Measurements from ENCODE around the gene CXorf38. TPM values are rescaled to one million over a fixed set of nuclear protein-coding genes. Genes with fewer than 3 reads are reported as not detected.

The CXorf38 gene
- total and polyA plus RNA-seq, 2 donors (not counting 1 experiment from before 2014, with no cell fraction given), result 12.4 to 14.7 TPM

GRCh38 chrX:40663078-40663740, 15.8 kb upstream of the CXorf38 start:
- no peak overlapping the region for H3K27ac ChIP-seq (ENCODE audit: insufficient read depth, low read length)
- DNase-seq (ENCODE audit: low read depth in 2 of 2), result no peak

GRCh38 chrX:40661489-40661888, 14.1 kb upstream of the CXorf38 start:
- no peak for DNase-seq (ENCODE audit: low read depth in 2 of 2)
- TF ChIP-seq EZH2 (IDR thresholded peaks at IDR 0.05; ENCODE audit: low read length, missing control alignments) (no peak), CTCF (conservative IDR thresholded peaks at IDR 0.05 in 1 of 2, IDR thresholded peaks at IDR 0.05 in 1 of 2; ENCODE audit: low read depth in 1 of 2, low read length in 2 of 2) (no peak)

More at GRCh38 chrX:40663078-40663740, 15.8 kb upstream of the CXorf38 start:
- H3K4me1 ChIP-seq (ENCODE audit: control insufficient read depth, extremely low read depth, insufficient read depth, low read length), result no peaks in the 10 kb centered on the region
- H2AFZ ChIP-seq (ENCODE audit: low read length), result no peak overlapping the region
- no peak overlapping the region for H3K4me2 ChIP-seq (ENCODE audit: extremely low read depth, insufficient read depth, low read length)
- no peaks in the 10 kb centered on the region for H3K9me3 ChIP-seq (ENCODE audit: control insufficient read depth, insufficient read depth, low read depth, low read length)
- no peaks in the 10 kb centered on the region for H3K79me2 ChIP-seq (ENCODE audit: control insufficient read depth, insufficient read depth, low read length)
- peaks cover 2% of the 10 kb centered on the region for H3K36me3 ChIP-seq (ENCODE audit: control insufficient read depth, insufficient read depth, low read length)
- H3K27me3 ChIP-seq (ENCODE audit: control insufficient read depth, insufficient read depth, low read length), result no peaks in the 10 kb centered on the region
- H3K9ac ChIP-seq (ENCODE audit: insufficient read depth, low read length), result no peak overlapping the region
- no peaks in the 10 kb centered on the region for H4K20me1 ChIP-seq (ENCODE audit: control insufficient read depth, extremely low read depth, insufficient read depth, low read length)
- TF ChIP-seq CTCF (conservative IDR thresholded peaks at IDR 0.05 in 1 of 2, IDR thresholded peaks at IDR 0.05 in 1 of 2; ENCODE audit: low read depth in 1 of 2, low read length in 2 of 2) (no peak), EZH2 (IDR thresholded peaks at IDR 0.05; ENCODE audit: low read length, missing control alignments) (no peak)
- no peak overlapping the region for H3K4me3 ChIP-seq (replicated peaks in 1 of 4; ENCODE audit: control extremely low read depth in 1 of 4, insufficient read depth in 1 of 4, low read depth in 3 of 4, low read length in 4 of 4)

GRCh38 chrX:40660381-40660780, 13.0 kb upstream of the CXorf38 start:
- no peak overlapping the region for H3K27ac ChIP-seq (ENCODE audit: insufficient read depth, low read length)
- H3K9me3 ChIP-seq (ENCODE audit: control insufficient read depth, insufficient read depth, low read depth, low read length), result no peaks in the 10 kb centered on the region
- H3K36me3 ChIP-seq (ENCODE audit: control insufficient read depth, insufficient read depth, low read length), result peaks cover 2% of the 10 kb centered on the region
- DNase-seq (ENCODE audit: low read depth in 2 of 2), result no peak
- no peaks in the 10 kb centered on the region for H4K20me1 ChIP-seq (ENCODE audit: control insufficient read depth, extremely low read depth, insufficient read depth, low read length)
- H3K9ac ChIP-seq (ENCODE audit: insufficient read depth, low read length), result no peak overlapping the region
- H3K4me1 ChIP-seq (ENCODE audit: control insufficient read depth, extremely low read depth, insufficient read depth, low read length), result no peaks in the 10 kb centered on the region
- no peaks in the 10 kb centered on the region for H3K27me3 ChIP-seq (ENCODE audit: control insufficient read depth, insufficient read depth, low read length)
- no peaks in the 10 kb centered on the region for H3K79me2 ChIP-seq (ENCODE audit: control insufficient read depth, insufficient read depth, low read length)
- no peak overlapping the region for H2AFZ ChIP-seq (ENCODE audit: low read length)
- H3K4me2 ChIP-seq (ENCODE audit: extremely low read depth, insufficient read depth, low read length), result no peak overlapping the region
- TF ChIP-seq EZH2 (IDR thresholded peaks at IDR 0.05; ENCODE audit: low read length, missing control alignments) (no peak), CTCF (conservative IDR thresholded peaks at IDR 0.05 in 1 of 2, IDR thresholded peaks at IDR 0.05 in 1 of 2; ENCODE audit: low read depth in 1 of 2, low read length in 2 of 2) (no peak)
- H3K4me3 ChIP-seq (replicated peaks in 1 of 4; ENCODE audit: control extremely low read depth in 1 of 4, insufficient read depth in 1 of 4, low read depth in 3 of 4, low read length in 4 of 4), result no peak overlapping the region

More at GRCh38 chrX:40661489-40661888, 14.1 kb upstream of the CXorf38 start:
- Histone ChIP-seq H3K4me3 (replicated peaks in 1 of 4; ENCODE audit: control extremely low read depth in 1 of 4, insufficient read depth in 1 of 4, low read depth in 3 of 4, low read length in 4 of 4) (no peak overlapping the region), H2AFZ (ENCODE audit: low read length) (no peak overlapping the region), H3K36me3 (ENCODE audit: control insufficient read depth, insufficient read depth, low read length) (peaks cover 2% of the 10 kb centered on the region), H4K20me1 (ENCODE audit: control insufficient read depth, extremely low read depth, insufficient read depth, low read length) (no peaks in the 10 kb centered on the region), H3K27ac (ENCODE audit: insufficient read depth, low read length) (no peak overlapping the region), H3K4me2 (ENCODE audit: extremely low read depth, insufficient read depth, low read length) (no peak overlapping the region), H3K4me1 (ENCODE audit: control insufficient read depth, extremely low read depth, insufficient read depth, low read length) (no peaks in the 10 kb centered on the region), H3K27me3 (ENCODE audit: control insufficient read depth, insufficient read depth, low read length) (no peaks in the 10 kb centered on the region), H3K9me3 (ENCODE audit: control insufficient read depth, insufficient read depth, low read depth, low read length) (no peaks in the 10 kb centered on the region), H3K9ac (ENCODE audit: insufficient read depth, low read length) (no peak overlapping the region), H3K79me2 (ENCODE audit: control insufficient read depth, insufficient read depth, low read length) (no peaks in the 10 kb centered on the region)

Measured in fibroblast of lung (primary cell).